IMR-90 (cell line): ENCODE data around the gene MEGF9. TPM values are rescaled to one million over a fixed set of nuclear protein-coding genes. Genes with fewer than 3 reads are reported as not detected.

Experiments used
- ATAC-seq: fragments of 200-7000 bp; cut with Tn5 transposase; 2 replicates; pipeline ENCODE4 v1.9.1; 2020; ENCODE audit warnings: low read depth, mild to moderate bottlenecking, moderate library complexity
- BruUV-seq: library from RNA; stranded (reverse); fragments of 400-500 nt; replicated peaks from 2 replicates; lab custom pipeline; 2021; lab: Mats Ljungman, UMichigan
- CTCF ChIA-PET: fragments of 300-600 bp; formaldehyde crosslinking; extraction: SDS; loops from one replicate; lab custom pipeline; 2021; ENCODE audit warnings: antibody characterized with exemption; lab: Yijun Ruan, JAX
- POLR2A ChIA-PET: fragments of 300-600 bp; sonication (Branson Sonifier 250); formaldehyde crosslinking; loops from one replicate; lab custom pipeline; 2022; ENCODE audit warnings: antibody characterized with exemption; ENCODE audit not compliant: unreplicated experiment; lab: Charles Lee
- DNase-seq: peaks from one replicate; pipeline ENCODE4 v3.0.0; 2013
- H2AFZ ChIP-seq: replicated peaks from 2 replicates; pipeline ENCODE3; 2013; ENCODE audit warnings: low read length, mild to moderate bottlenecking; ENCODE audit not compliant: poor library complexity
- H2AK5ac ChIP-seq: 2 replicates; pipeline ENCODE4 v1.6.1; 2013; ENCODE audit warnings: low read depth, low read length, inconsistent platforms
- H2AK9ac ChIP-seq: replicated peaks from 2 replicates; pipeline ENCODE3; 2013; ENCODE audit warnings: mild to moderate bottlenecking, low read depth, low read length, moderate library complexity; ENCODE audit not compliant: poor library complexity
- H2BK120ac ChIP-seq: 2 replicates; pipeline ENCODE4 v1.6.1; 2013; ENCODE audit warnings: low read depth, low read length, inconsistent platforms
- H2BK15ac ChIP-seq: 3 replicates; pipeline ENCODE4 v1.6.1; 2013; ENCODE audit warnings: low read depth, low read length, inconsistent platforms
- H2BK20ac ChIP-seq: 2 replicates; pipeline ENCODE4 v1.6.1; 2013; ENCODE audit warnings: low read depth, mild to moderate bottlenecking, inconsistent platforms, low read length, moderate library complexity
- H2BK5ac ChIP-seq: 2 replicates; pipeline ENCODE4 v1.6.1; 2013; ENCODE audit warnings: mild to moderate bottlenecking, low read depth, low read length, inconsistent platforms; ENCODE audit not compliant: poor library complexity, severe bottlenecking
- H3K14ac ChIP-seq: replicated peaks from 2 replicates; pipeline ENCODE4 v1.6.1; 2013; ENCODE audit warnings: low read depth, low read length, inconsistent platforms
- H3K18ac ChIP-seq: 2 replicates; pipeline ENCODE4 v1.6.1; 2013; ENCODE audit warnings: low read depth, low read length, control low read depth
- H3K23ac ChIP-seq: 2 replicates; pipeline ENCODE4 v1.6.1; 2013; ENCODE audit warnings: low read depth, low read length, inconsistent platforms
- H3K27ac ChIP-seq: 2 replicates; pipeline ENCODE4 v1.5.1; 2013; ENCODE audit warnings: mild to moderate bottlenecking, control low read depth, low read length; ENCODE audit not compliant: insufficient read depth
- H3K27me3 ChIP-seq: 2 replicates; pipeline ENCODE4 v1.6.1; 2013; ENCODE audit warnings: low read length; ENCODE audit not compliant: control insufficient read depth, insufficient read depth
- H3K36me3 ChIP-seq: 2 replicates; pipeline ENCODE4 v1.6.1; 2013; ENCODE audit warnings: low read length, mixed read lengths; ENCODE audit not compliant: control insufficient read depth, insufficient read depth
- H3K4ac ChIP-seq: 2 replicates; pipeline ENCODE4 v1.6.1; 2013; ENCODE audit warnings: low read depth, low read length, inconsistent platforms
- H3K4me1 ChIP-seq: 2 replicates; pipeline ENCODE4 v1.6.1; 2013; ENCODE audit warnings: low read length, mixed read lengths; ENCODE audit not compliant: control insufficient read depth, insufficient read depth
- H3K4me2 ChIP-seq: 2 replicates; pipeline ENCODE4 v1.6.1; 2013; ENCODE audit warnings: low read depth, mild to moderate bottlenecking, control low read depth, low read length, moderate library complexity
- H3K4me3 ChIP-seq: 2 replicates; pipeline ENCODE4 v1.5.1; 2013; ENCODE audit warnings: low read depth, mild to moderate bottlenecking, control low read depth, low read length, moderate library complexity; ENCODE audit not compliant: insufficient read depth
- H3K56ac ChIP-seq: 2 replicates; pipeline ENCODE4 v1.6.1; 2013; ENCODE audit warnings: low read length, inconsistent platforms; ENCODE audit not compliant: insufficient read depth; ENCODE audit errors: extremely low read depth
- H3K79me1 ChIP-seq, 2 experiments: 2 replicates each; pipeline ENCODE4 v1.6.1; 2013; ENCODE audit warnings: low read length in 2 of 2, inconsistent platforms in 1 of 2, low read depth in 1 of 2
- H3K9ac ChIP-seq: 2 replicates; pipeline ENCODE4 v1.6.1; 2013; ENCODE audit warnings: low read depth, low read length, control low read depth
- H3K9me1 ChIP-seq: 2 replicates; pipeline ENCODE4 v1.6.1; 2013; ENCODE audit warnings: low read length, inconsistent platforms; ENCODE audit not compliant: insufficient read depth
- H3K9me3 ChIP-seq: 2 replicates; pipeline ENCODE4 v1.6.1; 2013; ENCODE audit warnings: low read length; ENCODE audit not compliant: control insufficient read depth, insufficient read depth
- H4K20me1 ChIP-seq: 2 replicates; pipeline ENCODE4 v1.6.1; 2013; ENCODE audit warnings: low read length, inconsistent platforms; ENCODE audit not compliant: insufficient read depth
- H4K5ac ChIP-seq: 2 replicates; pipeline ENCODE4 v1.6.1; 2013; ENCODE audit warnings: mild to moderate bottlenecking, low read depth, low read length, control low read depth
- H4K8ac ChIP-seq, 2 experiments: 2 replicates each; pipeline ENCODE4 v1.6.1; 2013; ENCODE audit warnings: low read depth in 2 of 2, low read length in 2 of 2, control low read depth in 1 of 2, inconsistent platforms in 1 of 2
- H4K91ac ChIP-seq: 2 replicates; pipeline ENCODE4 v1.6.1; 2013; ENCODE audit warnings: low read depth, low read length, inconsistent platforms; ENCODE audit not compliant: insufficient read depth
- BHLHE40 ChIP-seq: fragments of 150-350 bp; IDR thresholded peaks from 2 replicates; pipeline ENCODE4 v1.6.1; 2016; ENCODE audit warnings: mild to moderate bottlenecking, low read depth, low read length
- CEBPB ChIP-seq: IDR thresholded peaks from 2 replicates; pipeline ENCODE4 v1.6.1; 2012; ENCODE audit warnings: low read depth, low read length, improper control_type of control experiment
- CHD1 ChIP-seq: IDR thresholded peaks from 2 replicates; pipeline ENCODE4 v1.6.1; 2012; ENCODE audit warnings: low read depth, low read length, improper control_type of control experiment
- FOS ChIP-seq: fragments of 150-350 bp; IDR thresholded peaks from 2 replicates; pipeline ENCODE4 v1.6.1; 2016; ENCODE audit warnings: low read depth, low read length
- MAFK ChIP-seq: IDR thresholded peaks from 2 replicates; pipeline ENCODE4 v1.6.1; 2012; ENCODE audit warnings: low read depth, low read length, improper control_type of control experiment
- MAZ ChIP-seq: IDR thresholded peaks from 2 replicates; pipeline ENCODE4 v1.6.1; 2012; ENCODE audit warnings: low read depth, mild to moderate bottlenecking, low read length, improper control_type of control experiment, moderate library complexity, borderline replicate concordance
- NFE2L2 ChIP-seq: fragments of 150-350 bp; IDR thresholded peaks from 2 replicates; pipeline ENCODE4 v1.6.1; 2016; ENCODE audit warnings: low read depth, mild to moderate bottlenecking, low read length
- POLR2A ChIP-seq: IDR thresholded peaks from 2 replicates; pipeline ENCODE4 v1.6.1; 2012; ENCODE audit warnings: mild to moderate bottlenecking, low read depth, low read length
- RAD21 ChIP-seq: IDR thresholded peaks from 2 replicates; pipeline ENCODE4 v1.6.1; 2012; ENCODE audit warnings: low read length, improper control_type of control experiment
- RCOR1 ChIP-seq: IDR thresholded peaks from 2 replicates; pipeline ENCODE4 v1.6.1; 2012; ENCODE audit warnings: mild to moderate bottlenecking, low read length, improper control_type of control experiment; ENCODE audit not compliant: insufficient replicate concordance
- SMC3 ChIP-seq: fragments of 150-350 bp; IDR thresholded peaks from 2 replicates; pipeline ENCODE4 v1.6.1; 2016; ENCODE audit warnings: low read depth, mild to moderate bottlenecking, antibody characterized with exemption, low read length, moderate library complexity
- WGBS, 2 experiments: methylation state at CpG; one replicate each; pipeline versions ENCODE4 v1.1.5 to v1.1.7; 2013; ENCODE audit warnings: missing lambda C conversion rate in 2 of 2; ENCODE audit not compliant: insufficient read length in 1 of 2; ENCODE audit errors: extremely low coverage in 2 of 2; 5-methylcytosine and 5-hydroxymethylcytosine counted together
- dilution Hi-C: fragments of 300-500 bp; cut with HindIII; formaldehyde crosslinking; loops from one replicate; pipeline ENCODE4 v1.14.3; 2018; ENCODE audit warnings: low sequenced_read_pairs; ENCODE audit not compliant: unreplicated experiment
- in situ Hi-C: fragments of 300-500 bp; cut with MboI; formaldehyde crosslinking; loops from 3 replicates; pipeline ENCODE4 v1.14.3; 2019; ENCODE audit warnings: low sequenced_read_pairs, inconsistent platforms, mixed read lengths
- intact Hi-C: fragments of 100-400 bp; cut with micrococcal nuclease; formaldehyde crosslinking; loops from 2 replicates; pipeline ENCODE4 v1.10.0; 2022
- polyA plus RNA-seq, 3 experiments: library from polyadenylated mRNA; depleted of rRNA; stranded (reverse); fragments of >200 nt; gene quantifications; 2 replicates each; pipeline ENCODE4 v1.2.3, GENCODE V29; 2012; ENCODE audit warnings: low replicate concordance in 1 of 3
- total RNA-seq: library from RNA; depleted of rRNA; stranded (reverse); fragments of >200 nt; gene quantifications from 2 replicates; pipeline ENCODE4 v1.2.3, GENCODE V29; 2012
- TF ChIP-seq, protein P1 (sequence below): fragments of 150-350 bp; IDR thresholded peaks from 2 replicates; pipeline ENCODE4 v1.6.1; 2017; ENCODE audit warnings: mild to moderate bottlenecking, antibody characterized with exemption, low read length, low read depth
- TF ChIP-seq, protein P2 (sequence below): fragments of 150-350 bp; IDR thresholded peaks from 2 replicates; pipeline ENCODE4 v1.6.1; 2016; ENCODE audit warnings: low read depth, mild to moderate bottlenecking, low read length, moderate library complexity, borderline replicate concordance

Gene MEGF9
- total and polyA plus RNA-seq, 2 of the 4 experiments (the other 2 are of a cell fraction) = 3.4 TPM

DNA sequence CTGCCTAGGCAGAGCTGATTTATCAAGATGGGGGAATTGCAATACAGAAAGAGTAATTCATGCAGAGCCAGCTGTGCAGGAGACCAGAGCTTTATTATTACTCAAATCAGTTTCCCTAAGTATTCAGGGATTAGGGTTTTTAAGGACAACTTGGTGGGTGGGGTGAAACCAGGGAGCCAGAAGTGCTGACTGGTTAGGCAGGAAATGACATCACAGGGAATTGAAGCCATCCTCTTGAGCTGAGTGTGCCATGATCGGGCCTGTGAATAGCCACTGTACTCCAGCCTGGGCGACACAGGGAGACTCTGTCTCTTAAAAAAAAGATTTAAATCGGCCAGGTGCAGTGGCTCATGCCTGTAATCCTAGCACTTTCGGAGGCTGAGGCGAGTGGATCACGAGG, 89.0 kb downstream of the MEGF9 start:
- DNase-seq (peak; percentile 51), ATAC-seq (peak; percentile 15; the same call in 1 of the 2 replicates)
- no peak overlapping the region for H4K91ac ChIP-seq
- TF ChIP-seq SMC3 = no peak
- TF ChIP-seq, protein P1, sequence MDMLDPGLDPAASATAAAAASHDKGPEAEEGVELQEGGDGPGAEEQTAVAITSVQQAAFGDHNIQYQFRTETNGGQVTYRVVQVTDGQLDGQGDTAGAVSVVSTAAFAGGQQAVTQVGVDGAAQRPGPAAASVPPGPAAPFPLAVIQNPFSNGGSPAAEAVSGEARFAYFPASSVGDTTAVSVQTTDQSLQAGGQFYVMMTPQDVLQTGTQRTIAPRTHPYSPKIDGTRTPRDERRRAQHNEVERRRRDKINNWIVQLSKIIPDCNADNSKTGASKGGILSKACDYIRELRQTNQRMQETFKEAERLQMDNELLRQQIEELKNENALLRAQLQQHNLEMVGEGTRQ = no peak
- TF ChIP-seq NFE2L2 = no peak
- TF ChIP-seq BHLHE40 = no peak
- TF ChIP-seq CHD1 = no peak
- no peak for TF ChIP-seq RCOR1
- TF ChIP-seq, protein P2, sequence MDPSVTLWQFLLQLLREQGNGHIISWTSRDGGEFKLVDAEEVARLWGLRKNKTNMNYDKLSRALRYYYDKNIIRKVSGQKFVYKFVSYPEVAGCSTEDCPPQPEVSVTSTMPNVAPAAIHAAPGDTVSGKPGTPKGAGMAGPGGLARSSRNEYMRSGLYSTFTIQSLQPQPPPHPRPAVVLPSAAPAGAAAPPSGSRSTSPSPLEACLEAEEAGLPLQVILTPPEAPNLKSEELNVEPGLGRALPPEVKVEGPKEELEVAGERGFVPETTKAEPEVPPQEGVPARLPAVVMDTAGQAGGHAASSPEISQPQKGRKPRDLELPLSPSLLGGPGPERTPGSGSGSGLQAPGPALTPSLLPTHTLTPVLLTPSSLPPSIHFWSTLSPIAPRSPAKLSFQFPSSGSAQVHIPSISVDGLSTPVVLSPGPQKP = no peak
- TF ChIP-seq RAD21 = no peak
- no peak for TF ChIP-seq MAFK
- TF ChIP-seq MAZ = no peak
- TF ChIP-seq POLR2A = no peak
- no peak for TF ChIP-seq FOS
- no peak for TF ChIP-seq CEBPB
- no CpG with 5 or more reads among the region's 6 CpGs for WGBS, 2 experiments
- no peak overlapping the region for H2BK20ac ChIP-seq
- no peak overlapping the region for H3K4me2 ChIP-seq
- H3K4me1 ChIP-seq = peaks cover 2% of the 10 kb centered on the region
- no peak overlapping the region for H2BK5ac ChIP-seq
- H2BK120ac ChIP-seq = no peak overlapping the region
- H3K18ac ChIP-seq = no peak overlapping the region
- ChIA-PET POLR2A (no interaction called here), CTCF (interaction anchor here (0.9 kb wide), 1 partner anchor 106 kb away, joined by 3 read pairs; no protein-coding TSS in a partner anchor)
- H4K8ac ChIP-seq = no peak overlapping the region
- dilution Hi-C loops = no loop called here
- H3K56ac ChIP-seq = no peak overlapping the region
- no peak overlapping the region for H3K23ac ChIP-seq
- H4K5ac ChIP-seq = no peak overlapping the region
- H3K79me1 ChIP-seq = peaks cover 0 to 14% of the 10 kb centered on the region in 2 experiments; a peak in 2 of 4 replicates
- peak overlapping the region; percentile 39 for H2AK9ac ChIP-seq
- BruUV-seq = no TSS peak
- peaks cover 1% of the 10 kb centered on the region; the same call in 1 of the 2 replicates for H3K36me3 ChIP-seq
- H3K4me3 ChIP-seq = no peak overlapping the region
- H4K20me1 ChIP-seq = peaks cover 4% of the 10 kb centered on the region; the same call in 1 of the 2 replicates
- H3K4ac ChIP-seq = peak overlapping the region; percentile 33; the same call in 1 of the 2 replicates
- no peak overlapping the region for H2AFZ ChIP-seq
- intact Hi-C loops = loop anchor here (5.0 to 10.0 kb wide), 2 partner anchors 67 to 210 kb away; no protein-coding TSS in a partner anchor
- in situ Hi-C loops = no loop called here
- no peak overlapping the region for H2BK15ac ChIP-seq
- H3K9me3 ChIP-seq = no peaks in the 10 kb centered on the region
- 0 out of 2 replicates have a peak overlapping the region, but pooled peaks have one; percentile 66 for H3K14ac ChIP-seq
- peaks cover 6% of the 10 kb centered on the region; the same call in 1 of the 2 replicates for H3K9me1 ChIP-seq
- no peak overlapping the region for H3K9ac ChIP-seq
- H3K27me3 ChIP-seq = no peaks in the 10 kb centered on the region
- no peak overlapping the region for H3K27ac ChIP-seq
- H2AK5ac ChIP-seq = no peak overlapping the region
